Stimulated activated CD8-positive, alpha-beta memory T cell treated with anti-CD3 and anti-CD28 coated beads, Interleukin-12 subunit alpha, Interleukin-12 subunit beta, amount 100 ng/mL, for 1 hour (primary cell): ENCODE results near the gene PITX1.

Experiments
- DNase-seq: peaks from one replicate; pipeline ENCODE4 v3.0.0-alpha.2; 2020; ENCODE audit warnings: low read depth

The PITX1 gene

GRCh38 chr5:135028791-135029476 lies 5.1 kb downstream of the PITX1 start:
- DNase-seq: no peak

- no peak for DNase-seq
Observed at GRCh38 chr5:135027697-135028615, 6.1 kb downstream of the PITX1 start.

GRCh38 chr5:135027266-135027696 lies 6.7 kb downstream of the PITX1 start:
- DNase-seq: no peak

GRCh38 chr5:135026645-135027265 lies 7.3 kb downstream of the PITX1 start:
- DNase-seq: no peak

- DNase-seq: no peak
Observed at GRCh38 chr5:135025730-135026644, 8.0 kb downstream of the PITX1 start.

GRCh38 chr5:135024956-135025729 lies 8.9 kb downstream of the PITX1 start:
- no peak for DNase-seq

GRCh38 chr5:135020111-135020895 lies 13.7 kb downstream of the PITX1 start:
- no peak for DNase-seq

GRCh38 chr5:135019314-135019713 lies 14.7 kb downstream of the PITX1 start:
- no peak for DNase-seq

- DNase-seq: no peak
Observed at GRCh38 chr5:135018457-135018856, 15.6 kb downstream of the PITX1 start.

- DNase-seq: no peak
Observed at GRCh38 chr5:135016861-135017290, 17.2 kb downstream of the PITX1 start.

- DNase-seq: no peak
Observed at GRCh38 chr5:135015942-135016341, 18.1 kb downstream of the PITX1 start.

- DNase-seq: no peak
Observed at GRCh38 chr5:135013947-135014570, 20.0 kb downstream of the PITX1 start.

- DNase-seq: no peak
Observed at GRCh38 chr5:135013445-135013844, 20.6 kb downstream of the PITX1 start.

- DNase-seq: no peak
Observed at GRCh38 chr5:135012951-135013391, 21.1 kb downstream of the PITX1 start.

GRCh38 chr5:135012033-135012588 lies 21.9 kb downstream of the PITX1 start:
- no peak for DNase-seq

- no peak for DNase-seq
Observed at GRCh38 chr5:135011355-135012032, 22.5 kb downstream of the PITX1 start.

- no peak for DNase-seq
Observed at GRCh38 chr5:135010502-135011354, 23.3 kb downstream of the PITX1 start.
